GM12878 (cell line): ENCODE data around the gene HOGA1. TPM values are rescaled to one million over a fixed set of nuclear protein-coding genes. Genes with fewer than 3 reads are reported as not detected.
"Not testable (repeated sequence)": the region's sequence is repeated elsewhere in the genome, so short reads cannot be mapped to it uniquely, and the experiment has no call there.

Source experiments
- ATAC-seq: fragments of 200-7000 bp; cut with Tn5 transposase; 3 replicates; pipeline ENCODE4 v1.9.1; 2020; ENCODE audit warnings: mild to moderate bottlenecking, moderate library complexity
- BruUV-seq: library from RNA; stranded (reverse); fragments of 400-500 nt; replicated peaks from 2 replicates; lab custom pipeline; 2021; lab: Mats Ljungman, UMichigan
- CTCF ChIA-PET: fragments of 300-600 bp; sonication (Branson Sonifier 250); formaldehyde crosslinking; extraction: SDS; loops from one replicate; lab custom pipeline; 2021; ENCODE audit warnings: inconsistent platforms; lab: Yijun Ruan, JAX
- POLR2A ChIA-PET: fragments of 350-600 bp; formaldehyde crosslinking; extraction: SDS; loops from one replicate; lab custom pipeline; 2021; ENCODE audit warnings: inconsistent platforms; lab: Charles Lee
- RAD21 ChIA-PET: fragments of 300-600 bp; sonication (Branson Sonifier 250); formaldehyde crosslinking; loops from one replicate; lab custom pipeline; 2023; ENCODE audit warnings: antibody characterized with exemption; ENCODE audit not compliant: unreplicated experiment; lab: Charles Lee
- SMC1A ChIA-PET: fragments of 300-600 bp; sonication (Branson Sonifier 250); formaldehyde crosslinking; loops from one replicate; lab custom pipeline; 2023; ENCODE audit not compliant: unreplicated experiment, uncharacterized antibody; lab: Charles Lee
- DNase-seq: peaks from one replicate; pipeline ENCODE4 v3.0.0-alpha.2; 2011; ENCODE audit warnings: low read depth, low spot score
- FAIRE-seq: peaks from 3 replicates; lab custom pipeline; 2011; peaks lifted over from hg19 to GRCh38; lab: Jason Lieb, UNC
- H2AFZ ChIP-seq: 2 replicates; pipeline ENCODE4 v1.6.0; 2011; ENCODE audit warnings: low read depth, low read length, control low read depth; ENCODE audit not compliant: control insufficient read depth
- H3K27ac ChIP-seq: 2 replicates; pipeline ENCODE4 v1.5.1; 2011; ENCODE audit warnings: control low read depth; ENCODE audit not compliant: control insufficient read depth, insufficient read depth
- H3K27me3 ChIP-seq, 2 experiments: replicated peaks in 1 of 2; 2 replicates each; pipeline versions ENCODE4 v1.6.0 to v1.6.1; 2011; ENCODE audit warnings: low read length in 1 of 2; ENCODE audit not compliant: control insufficient read depth in 2 of 2, insufficient read depth in 2 of 2
- H3K36me3 ChIP-seq, 2 experiments: 2 replicates each; pipeline ENCODE4 v1.5.1; 2011; ENCODE audit warnings: low read length in 1 of 2; ENCODE audit not compliant: control insufficient read depth in 2 of 2, insufficient read depth in 2 of 2
- H3K4me1 ChIP-seq: 2 replicates; pipeline ENCODE4 v1.6.1; 2011; ENCODE audit warnings: mild to moderate bottlenecking, low read length, moderate library complexity, mixed read lengths; ENCODE audit not compliant: control insufficient read depth, insufficient read depth
- H3K4me2 ChIP-seq: 2 replicates; pipeline ENCODE4 v1.6.0; 2011; ENCODE audit warnings: control low read depth; ENCODE audit not compliant: control insufficient read depth, insufficient read depth
- H3K4me3 ChIP-seq: fragments of 200-600 bp; sonication (generic); 2 replicates; pipeline ENCODE4 v1.5.1; 2016
- H3K79me2 ChIP-seq: 2 replicates; pipeline ENCODE4 v1.6.0; 2011; ENCODE audit warnings: low read length; ENCODE audit not compliant: control insufficient read depth, insufficient read depth
- H3K9ac ChIP-seq: 2 replicates; pipeline ENCODE4 v1.8.0; 2011; ENCODE audit warnings: low read length, control low read depth, mixed read lengths; ENCODE audit not compliant: control insufficient read depth, insufficient read depth
- H3K9me3 ChIP-seq: replicated peaks from 3 replicates; pipeline ENCODE4 v1.5.1; 2011; ENCODE audit warnings: mild to moderate bottlenecking, low read length; ENCODE audit not compliant: control insufficient read depth, insufficient read depth
- H4K20me1 ChIP-seq: 2 replicates; pipeline ENCODE4 v1.6.0; 2011; ENCODE audit not compliant: control insufficient read depth, insufficient read depth
- CUX1 ChIP-seq: IDR thresholded peaks from 2 replicates; pipeline ENCODE4 v1.6.1; 2012; ENCODE audit warnings: improper control_type of control experiment, low read depth, low read length; ENCODE audit not compliant: insufficient replicate concordance
- MTA3 ChIP-seq: IDR thresholded peaks from 2 replicates; pipeline ENCODE4 v1.6.1; 2012; ENCODE audit warnings: low read length, inconsistent platforms, borderline replicate concordance
- NBN ChIP-seq: fragments of 450-650 bp; IDR thresholded peaks from 2 replicates; pipeline ENCODE4 v1.6.1; 2016
- SMAD1 ChIP-seq: fragments of 450-650 bp; IDR thresholded peaks from 2 replicates; pipeline ENCODE4 v1.6.1; 2018; ENCODE audit warnings: mild to moderate bottlenecking, low read depth; ENCODE audit not compliant: partially characterized antibody
- TAF1 ChIP-seq: IDR thresholded peaks from 2 replicates; pipeline ENCODE4 v1.6.1; 2011; ENCODE audit warnings: mild to moderate bottlenecking, low read depth, low read length, borderline replicate concordance
- ZNF274 ChIP-seq: IDR thresholded peaks from one replicate; pipeline ENCODE4 v1.8.0; 2011; ENCODE audit not compliant: insufficient read length, insufficient read depth
- WGBS: methylation state at CpG from one replicate; pipeline ENCODE4 v1.1.6; 2016; ENCODE audit warnings: low lambda C conversion rate; ENCODE audit not compliant: insufficient replicate concordance, insufficient coverage; ENCODE audit errors: missing lambda C conversion rate; 5-methylcytosine and 5-hydroxymethylcytosine counted together
- in situ Hi-C: fragments of 300-500 bp; cut with MboI; formaldehyde crosslinking; loops from 9 replicates; pipeline ENCODE4 v1.14.3; 2018; ENCODE audit warnings: mixed read lengths
- intact Hi-C: fragments of 100-400 bp; cut with micrococcal nuclease; formaldehyde crosslinking; loops from one replicate; pipeline ENCODE4 v1.14.2; 2022; ENCODE audit not compliant: unreplicated experiment
- polyA plus RNA-seq, 11 experiments: library from polyadenylated mRNA; depleted of rRNA in 4 of 11; unstranded in 6 of 11; stranded (reverse) in 5 of 11; fragments of >200 nt; fragmentation: Nextera tagmentation in 4 of 11; fragmentation: Illumina TruSeq in 1 of 11; extraction: Ambion mirVana in 4 of 11; extraction: Trizol in 1 of 11; gene quantifications; 1 replicate in 1 of 11; 2 replicates in 10 of 11; pipeline versions ENCODE4 v1.2.1 to v1.2.3, GENCODE V29; 2011 to 2016; ENCODE audit warnings: inconsistent platforms in 2 of 11, missing spikeins in 2 of 11, low read depth in 1 of 11
- total RNA-seq, 4 experiments: library from RNA; depleted of rRNA in 3 of 4; stranded (reverse); fragments of >200 nt in 3 of 4; fragmentation: Illumina TruSeq in 1 of 4; extraction: Trizol in 1 of 4; gene quantifications; 2 replicates each; pipeline versions ENCODE4 v1.2.1 to v1.2.3, GENCODE V29; 2013 to 2021

Gene HOGA1
- total and polyA plus RNA-seq, 10 of the 15 experiments (the other 5 are each of a cell fraction or from before 2014, with no cell fraction given) = 0.01 to 0.19 (median 0.06) TPM; not detected in 6

- DNase-seq, in situ Hi-C loops, RAD21 ChIA-PET, H3K27ac ChIP-seq, intact Hi-C loops, H3K9ac ChIP-seq, H3K4me3 ChIP-seq, H3K9me3 ChIP-seq, H3K79me2 ChIP-seq, H2AFZ ChIP-seq, H4K20me1 ChIP-seq, BruUV-seq, H3K4me1 ChIP-seq, ATAC-seq, H3K4me2 ChIP-seq, H3K27me3 ChIP-seq, SMC1A ChIA-PET, H3K36me3 ChIP-seq, POLR2A ChIA-PET, FAIRE-seq: not testable (repeated sequence)
- WGBS = 96% methylated on average over 5 of the region's 5 CpGs
- CTCF ChIA-PET = interaction anchor here (1.2 kb wide), 1 partner anchor 10 kb away, joined by 3 read pairs; no protein-coding TSS in a partner anchor
Observed at GRCh38 chr10:97562329-97562728, 21.9 kb upstream of the HOGA1 start.

- WGBS = 80% methylated on average over 4 of the region's 4 CpGs
- POLR2A ChIA-PET = no interaction called here
- peaks cover 5% of the 10 kb centered on the region for H3K4me1 ChIP-seq
- no peak overlapping the region for H3K4me2 ChIP-seq
- no TSS peak for BruUV-seq
- intact Hi-C loops = no loop called here
- H3K9ac ChIP-seq = no peak overlapping the region
- no peak for TF ChIP-seq CUX1
- no peak for TF ChIP-seq TAF1
- no peak for TF ChIP-seq NBN
- TF ChIP-seq SMAD1 = no peak
- no peak for TF ChIP-seq ZNF274
- no peak for TF ChIP-seq MTA3
- no peak overlapping the region for H2AFZ ChIP-seq
- no peaks in the 10 kb centered on the region for H3K27me3 ChIP-seq
- H3K9me3 ChIP-seq = no peaks in the 10 kb centered on the region; the same call in 2 of the 3 replicates
- H3K36me3 ChIP-seq = no peaks in the 10 kb centered on the region
- no peaks in the 10 kb centered on the region for H3K79me2 ChIP-seq
- no peak overlapping the region for H3K27ac ChIP-seq
- CTCF ChIA-PET = no interaction called here
- H4K20me1 ChIP-seq = no peaks in the 10 kb centered on the region
- SMC1A ChIA-PET = no interaction called here
- in situ Hi-C loops = no loop called here
- no peak for DNase-seq
- no peak for FAIRE-seq
- no peak for ATAC-seq
- RAD21 ChIA-PET = no interaction called here
- H3K4me3 ChIP-seq = no peak overlapping the region
Observed at GRCh38 chr10:97563337-97563736, 20.9 kb upstream of the HOGA1 start.
